Left forelimb (tissue), 1 donor: ENCODE data around the gene HOXA3.

Experiments used
- DNase-seq: peaks from one replicate; pipeline ENCODE4 v3.0.0-alpha.2; 2018; ENCODE audit warnings: low spot score

The HOXA3 gene

GRCh38 chr7:27115221-27116026, 37.0 kb downstream of the HOXA3 start:
- DNase-seq: no peak

DNA sequence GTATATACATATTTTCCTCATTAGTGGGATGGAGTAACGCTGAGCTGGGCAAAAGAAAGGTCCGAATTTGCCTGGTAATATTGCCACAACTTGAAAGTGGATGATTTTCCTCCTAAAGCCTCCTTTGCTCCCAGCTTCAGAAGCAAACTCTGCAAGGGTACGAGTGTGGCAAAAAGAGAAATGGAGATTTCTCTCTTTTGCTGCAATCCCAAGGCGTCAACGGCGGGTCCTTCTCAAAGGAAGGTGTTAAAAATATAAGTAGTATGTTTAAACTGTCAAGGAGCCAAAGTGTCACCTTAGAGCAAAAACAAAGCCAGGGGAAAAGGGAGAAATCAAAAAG, 37.5 kb downstream of the HOXA3 start:
- DNase-seq: no peak

GRCh38 chr7:27113991-27114769, 38.2 kb downstream of the HOXA3 start:
- DNase-seq: no peak

DNA sequence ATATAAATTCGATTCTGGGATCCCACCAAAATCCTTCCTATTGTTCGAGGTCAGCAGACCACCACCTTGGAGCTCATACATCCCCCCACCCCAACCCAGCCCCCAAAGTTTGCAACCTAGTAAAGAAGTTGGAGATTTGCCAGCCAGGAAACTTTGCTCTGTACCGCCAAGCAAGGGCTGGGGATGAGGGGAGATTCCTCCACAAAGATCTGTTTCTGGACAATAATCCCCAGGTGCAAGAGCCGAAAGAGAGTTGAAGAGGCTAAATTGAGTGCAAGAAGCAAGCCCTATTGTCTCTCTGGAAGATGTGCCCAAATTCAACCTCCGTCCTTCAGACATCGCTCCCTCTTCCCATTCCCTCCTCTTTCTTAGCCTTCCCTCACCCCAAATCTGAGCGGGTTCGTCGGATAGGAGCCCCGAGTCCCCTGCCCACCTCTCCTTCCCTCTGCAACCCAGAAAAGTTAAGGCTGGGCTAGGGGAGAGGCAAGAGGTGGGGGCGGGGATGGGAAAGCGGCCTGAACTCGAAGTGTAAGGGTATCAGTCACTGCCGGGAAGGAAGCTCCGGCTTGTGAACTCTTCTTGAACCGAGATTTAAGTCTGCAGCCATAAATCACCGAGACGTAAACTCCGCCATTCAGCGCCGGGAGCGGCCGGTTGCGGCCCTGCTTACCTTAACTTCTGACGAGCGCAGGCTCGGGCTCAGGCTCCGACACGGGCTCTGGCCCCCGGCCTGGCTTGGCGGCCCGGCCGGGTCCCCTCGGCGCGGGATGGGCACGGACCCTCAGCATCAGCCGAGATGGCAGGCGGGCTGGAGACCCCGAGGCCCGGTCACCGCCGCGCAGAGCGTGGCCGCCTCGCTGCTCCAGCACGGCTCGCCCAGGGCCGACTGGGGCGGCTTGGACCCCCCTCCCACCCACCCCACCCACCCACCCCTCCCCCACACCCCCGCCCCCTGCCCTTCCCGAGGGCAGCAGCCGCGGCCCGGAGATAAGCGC, 39.1 kb downstream of the HOXA3 start:
- no peak for DNase-seq

DNA sequence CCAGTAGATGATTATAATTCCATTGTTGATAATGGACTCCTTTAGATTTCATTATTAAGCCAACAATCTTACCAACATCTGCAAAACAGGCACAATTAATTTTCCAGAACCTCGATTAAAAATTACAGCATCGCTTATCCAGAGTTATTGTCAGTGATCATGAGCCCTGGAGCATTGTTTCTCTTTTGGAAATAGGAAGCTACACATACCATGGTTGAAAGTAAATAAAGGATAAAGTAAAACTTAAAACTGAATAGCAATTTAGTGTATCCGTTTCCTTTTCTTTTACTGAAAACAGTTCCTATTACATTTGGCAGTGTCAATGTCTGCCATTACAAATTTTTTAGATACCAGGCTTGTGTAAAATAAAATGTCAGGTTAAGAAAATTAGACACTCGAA, 40.0 kb downstream of the HOXA3 start:
- no peak for DNase-seq

DNA sequence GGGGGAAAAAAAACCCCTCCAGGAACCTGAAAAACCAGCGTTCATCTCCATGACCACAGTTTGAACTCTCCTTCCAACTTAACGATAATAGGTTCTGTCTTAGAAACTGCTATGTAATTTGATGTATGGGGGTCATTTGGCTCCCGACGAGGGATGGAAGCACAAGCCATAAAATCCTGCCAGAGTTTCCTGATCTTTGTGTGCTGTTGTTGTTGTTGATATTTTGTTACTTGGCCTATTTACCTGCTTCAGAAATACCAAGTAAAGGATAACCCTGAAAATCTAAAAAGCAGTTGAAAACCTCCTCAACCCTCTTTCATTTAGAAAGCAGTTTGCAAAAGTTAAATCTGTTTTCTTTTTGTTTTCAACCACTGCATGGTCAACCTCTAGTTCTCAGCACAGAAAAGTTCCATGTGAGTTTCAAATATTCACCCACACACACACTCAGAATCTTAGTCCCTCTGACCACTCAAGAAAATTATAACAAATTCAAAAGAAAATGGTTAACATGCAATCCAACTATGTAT, 40.6 kb downstream of the HOXA3 start:
- DNase-seq: no peak

DNA sequence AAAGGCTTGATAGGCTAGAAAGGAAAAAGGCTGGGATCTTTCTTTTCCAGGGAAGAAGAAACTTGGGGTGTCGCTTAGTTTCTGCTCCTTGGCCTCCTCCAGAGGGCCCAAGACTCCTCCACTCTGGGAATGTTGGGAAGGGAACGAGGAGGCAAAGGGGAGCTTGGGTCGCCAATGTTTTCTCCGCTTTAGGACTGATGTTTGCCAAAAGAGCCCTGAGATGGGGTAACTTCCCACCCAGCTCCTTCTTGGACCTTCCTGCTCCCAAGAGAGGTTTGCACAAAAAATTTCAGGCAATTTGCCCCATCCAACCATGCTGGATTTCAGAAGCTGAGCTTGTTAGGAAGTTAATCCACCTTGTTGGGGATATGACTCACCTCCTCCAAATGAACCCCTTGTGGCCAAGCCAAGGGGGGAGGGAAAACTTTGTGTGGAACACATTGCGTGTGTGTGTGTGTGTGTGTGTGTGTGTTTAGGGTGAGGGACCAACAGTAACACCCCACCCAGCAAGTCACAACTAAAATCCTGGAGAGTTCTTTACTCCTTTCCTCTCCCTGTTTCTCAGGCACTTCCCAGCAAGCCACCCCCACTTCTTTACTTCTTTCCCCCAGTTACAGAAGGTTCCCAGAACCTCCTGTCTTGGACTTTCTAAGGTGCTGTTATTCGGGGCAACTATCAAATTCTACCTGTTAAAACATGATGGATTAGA, 41.2 kb downstream of the HOXA3 start:
- DNase-seq: no peak

GRCh38 chr7:27110186-27111031, 42.0 kb downstream of the HOXA3 start:
- DNase-seq: no peak

DNA sequence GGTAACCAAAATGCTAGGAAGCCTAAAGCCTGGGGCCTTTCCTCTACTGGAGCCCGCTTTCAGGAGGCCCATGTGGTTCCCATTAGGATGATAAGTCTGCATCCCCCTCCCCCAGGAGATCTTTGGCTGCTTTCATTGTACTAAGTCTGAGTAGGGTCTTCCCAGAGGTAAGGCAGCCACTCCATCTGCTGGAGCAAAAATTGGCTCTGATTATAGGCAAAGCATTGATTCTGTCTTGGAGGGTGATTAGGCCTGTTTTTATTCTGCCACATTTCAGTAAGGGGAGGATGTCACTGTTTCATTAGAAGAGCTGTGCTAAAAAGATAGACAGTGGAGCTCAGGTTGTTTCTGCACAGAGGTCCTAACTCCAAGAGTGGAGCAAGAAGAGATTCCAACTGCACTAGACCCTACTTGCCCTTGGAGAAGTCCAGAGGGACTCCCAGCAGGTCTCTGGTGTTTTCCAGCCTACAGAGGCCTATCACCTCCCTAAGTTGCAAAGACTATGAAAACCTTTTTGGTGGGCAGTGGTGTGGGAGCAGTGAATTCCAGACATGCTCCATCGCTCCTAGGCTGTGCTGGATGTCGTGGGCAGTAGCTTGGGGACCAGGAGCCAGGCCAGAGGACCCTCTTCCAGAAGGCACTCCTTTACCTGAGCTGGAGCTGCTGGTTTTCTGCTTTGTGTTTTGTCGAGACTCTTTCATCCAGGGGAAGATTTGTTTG, 42.8 kb downstream of the HOXA3 start:
- DNase-seq: no peak

DNA sequence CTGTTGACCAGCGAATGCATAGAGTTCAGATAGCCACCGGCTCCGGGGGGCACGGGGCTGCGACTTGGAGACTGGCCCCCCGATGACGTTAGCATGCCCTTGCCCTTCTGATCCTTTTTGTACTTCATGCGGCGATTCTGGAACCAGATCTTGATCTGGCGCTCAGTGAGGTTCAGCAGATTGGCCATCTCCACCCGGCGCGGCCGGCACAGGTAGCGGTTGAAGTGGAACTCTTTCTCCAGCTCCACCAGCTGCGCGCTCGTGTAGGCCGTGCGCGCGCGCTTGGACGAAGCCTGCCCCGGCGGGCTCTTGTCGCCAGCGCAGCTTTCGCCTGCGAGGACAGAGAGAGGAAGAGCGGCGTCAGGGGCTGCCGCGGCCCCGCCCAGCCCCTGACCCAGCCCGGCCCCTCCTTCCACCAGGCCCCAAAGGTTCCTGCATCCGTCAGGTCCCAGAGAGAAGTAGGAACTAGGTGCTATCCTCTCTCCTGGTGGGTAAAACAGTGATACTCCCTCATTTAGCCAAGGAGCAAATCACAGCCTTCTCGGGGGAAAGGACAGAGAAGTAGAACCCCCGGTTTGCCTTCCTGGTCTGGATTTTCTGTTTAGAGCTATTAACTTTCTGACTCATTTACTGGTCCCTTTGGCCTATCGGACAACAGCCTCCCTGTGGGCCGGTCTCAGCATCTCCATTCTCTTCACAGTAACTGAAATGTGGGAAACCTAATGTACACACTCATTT, 43.8 kb downstream of the HOXA3 start:
- DNase-seq: no peak

DNA sequence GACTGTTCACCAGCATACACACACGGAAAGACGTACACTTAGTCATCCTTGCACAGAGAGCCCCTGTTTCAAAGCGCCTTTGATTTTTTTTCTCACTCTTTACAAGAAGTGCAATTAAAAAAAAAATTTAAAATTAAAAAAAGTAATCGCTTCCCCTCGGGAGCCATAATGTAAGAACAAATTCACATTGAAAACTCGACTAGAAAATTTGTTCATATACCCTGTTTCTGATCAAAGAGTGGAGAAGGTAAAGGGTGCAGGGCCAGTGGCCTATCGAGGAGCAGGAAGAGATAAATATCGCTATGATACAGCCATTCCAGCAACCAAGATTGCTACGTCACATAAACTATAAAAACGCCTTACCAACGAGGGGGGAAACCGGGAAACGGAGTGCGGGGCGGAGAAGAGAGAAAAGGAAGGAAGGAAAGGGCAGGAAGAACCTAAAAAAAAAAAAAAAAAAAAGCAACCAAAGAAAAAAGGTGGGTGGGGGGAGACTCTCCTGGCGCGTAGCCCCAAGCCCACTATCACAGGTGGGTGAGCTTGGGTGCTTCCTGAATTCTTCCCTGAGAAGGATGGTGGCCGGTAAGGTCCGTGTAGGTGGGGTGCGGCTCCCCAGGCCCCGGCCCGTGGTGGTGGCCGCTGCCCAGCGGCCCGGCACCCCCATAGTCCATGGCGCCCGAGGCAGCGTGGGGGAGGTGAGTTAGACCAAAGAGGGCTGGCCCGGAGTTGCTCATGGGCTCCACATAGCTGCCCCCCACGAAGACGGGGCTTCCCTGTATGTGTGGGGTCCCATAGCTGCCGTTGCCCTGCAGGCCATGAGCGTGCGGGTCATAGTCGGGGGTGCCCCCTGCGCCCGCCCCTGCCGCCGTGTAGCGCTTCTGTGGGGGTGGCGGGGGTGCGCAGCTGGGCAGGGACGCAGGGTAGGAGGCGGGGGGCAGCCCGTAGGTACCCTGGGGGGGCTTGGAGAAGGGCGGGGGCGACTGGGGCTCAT, 44.7 kb downstream of the HOXA3 start:
- no peak for DNase-seq

- no peak for DNase-seq
Observed at GRCh38 chr7:27106901-27107240, 45.5 kb downstream of the HOXA3 start.

GRCh38 chr7:27106181-27106900, 46.0 kb downstream of the HOXA3 start:
- no peak for DNase-seq

- DNase-seq: no peak
Observed at GRCh38 chr7:27105301-27106031, 46.9 kb downstream of the HOXA3 start.

- no peak for DNase-seq
Observed at GRCh38 chr7:27104341-27105058, 47.9 kb downstream of the HOXA3 start.
